CD4-positive, alpha-beta T cell treated with Interleukin-15 for 1 hour (primary cell): Measurements from ENCODE around the gene ARSA.
A peak's percentile ranks its signal among the peaks of the same experiment; 100 is the strongest.
"Not testable (repeated sequence)": the region's sequence is repeated elsewhere in the genome, so short reads cannot be mapped to it uniquely, and the experiment has no call there.

Experiments
- DNase-seq: peaks from one replicate; pipeline ENCODE4 v3.0.0-alpha.2; 2020

The ARSA gene

GRCh38 chr22:50654664-50655063 is 26.7 kb upstream of the ARSA start:
- DNase-seq = not testable (repeated sequence)

GRCh38 chr22:50653256-50653655 is 25.3 kb upstream of the ARSA start:
- DNase-seq = no peak

- not testable (repeated sequence) for DNase-seq
These were observed 15.8 kb upstream of the ARSA start for GRCh38 chr22:50643821-50644101.

- DNase-seq = not testable (repeated sequence)
These were observed 15.3 kb upstream of the ARSA start for GRCh38 chr22:50643021-50643820.

- no peak for DNase-seq
These were observed 14.0 kb upstream of the ARSA start for GRCh38 chr22:50641696-50642607.

- no peak for DNase-seq
These were observed 13.1 kb upstream of the ARSA start for GRCh38 chr22:50640857-50641647.

GRCh38 chr22:50640296-50640695 is 12.3 kb upstream of the ARSA start:
- not testable (repeated sequence) for DNase-seq

GRCh38 chr22:50635591-50635990 is 7.6 kb upstream of the ARSA start:
- DNase-seq = no peak

- DNase-seq = no peak
These were observed 5.8 kb upstream of the ARSA start for GRCh38 chr22:50633771-50634170.

- DNase-seq = no peak
These were observed 5.1 kb upstream of the ARSA start for GRCh38 chr22:50633086-50633485.

- no peak for DNase-seq
These were observed 2.4 kb upstream of the ARSA start for GRCh38 chr22:50630376-50630775.

GRCh38 chr22:50628543-50629134 is 687 bp upstream of the ARSA start:
- DNase-seq = peak; percentile 69

- DNase-seq = no peak
These were observed 906 bp downstream of the ARSA start for GRCh38 chr22:50626850-50627641.

GRCh38 chr22:50626314-50626849 is 1.6 kb downstream of the ARSA start:
- no peak for DNase-seq

- DNase-seq = no peak
These were observed 2.2 kb downstream of the ARSA start for GRCh38 chr22:50625568-50626313.

- no peak for DNase-seq
These were observed 2.8 kb downstream of the ARSA start for GRCh38 chr22:50625131-50625567.

- DNase-seq = no peak
These were observed 3.4 kb downstream of the ARSA start for GRCh38 chr22:50624347-50625130.

GRCh38 chr22:50622723-50623327 is 5.1 kb downstream of the ARSA start:
- no peak for DNase-seq

GRCh38 chr22:50621948-50622722 is 5.8 kb downstream of the ARSA start:
- DNase-seq = peak; percentile 41
